Activated CD4-positive, alpha-beta memory T cell treated with anti-CD3 and anti-CD28 coated beads for 36 hours (primary cell): Measurements from ENCODE around the gene TCERG1L. TPM values are rescaled to one million over a fixed set of nuclear protein-coding genes. Genes with fewer than 3 reads are reported as not detected.

Experiments
- CTCF ChIA-PET: fragments of 350-600 bp; sonication (Branson Sonifier 250); formaldehyde crosslinking; loops from one replicate; lab custom pipeline; 2021; ENCODE audit warnings: antibody characterized with exemption, inconsistent platforms; lab: Charles Lee
- POLR2A ChIA-PET: fragments of 350-600 bp; sonication (Branson Sonifier 250); formaldehyde crosslinking; loops from one replicate; lab custom pipeline; 2021; ENCODE audit warnings: antibody characterized with exemption; lab: Charles Lee
- DNase-seq: peaks from one replicate; pipeline ENCODE4 v3.0.0-alpha.2; 2020
- H3K27ac Mint-ChIP-seq: one replicate; pipeline ENCODE4 v1.8.0; 2021; ENCODE audit warnings: mixed read lengths
- H3K27me3 Mint-ChIP-seq: one replicate; pipeline ENCODE4 v1.8.0; 2021; ENCODE audit warnings: mixed read lengths
- H3K36me3 Mint-ChIP-seq: one replicate; pipeline ENCODE4 v1.8.0; 2021; ENCODE audit warnings: mixed read lengths
- H3K4me1 Mint-ChIP-seq: one replicate; pipeline ENCODE4 v1.8.0; 2021; ENCODE audit warnings: low read depth, mixed read lengths
- H3K4me3 Mint-ChIP-seq: one replicate; pipeline ENCODE4 v1.8.0; 2021; ENCODE audit warnings: mild to moderate bottlenecking, mixed read lengths
- H3K9me3 Mint-ChIP-seq: one replicate; pipeline ENCODE4 v1.8.0; 2021; ENCODE audit warnings: mixed read lengths
- intact Hi-C: fragments of 100-400 bp; cut with micrococcal nuclease; formaldehyde crosslinking; loops from one replicate; pipeline ENCODE4 v1.15.1; 2023
- total RNA-seq, 2 experiments: library from RNA; stranded (reverse); gene quantifications; one replicate each; pipeline ENCODE4 v1.2.3, GENCODE V29; 2021

Gene TCERG1L
- total RNA-seq, 2 experiments from 2014 or later = not detected

- CTCF ChIA-PET = no interaction called here
- Mint-ChIP-seq H3K36me3 (no peaks in the 10 kb centered on the region), H3K4me1 (no peaks in the 10 kb centered on the region), H3K27me3 (no peaks in the 10 kb centered on the region), H3K9me3 (peaks cover 4% of the 10 kb centered on the region), H3K27ac (no peak overlapping the region), H3K4me3 (no peak overlapping the region)
- intact Hi-C loops = no loop called here
- POLR2A ChIA-PET = no interaction called here
- DNase-seq = no peak
Measured at GRCh38 chr10:131043039-131043691, 268.4 kb downstream of the TCERG1L start.
